GM18511 (cell line): ENCODE results near the gene OR2AE1.

Experiments
- ATAC-seq: cut with Tn5 transposase; IDR thresholded peaks from one replicate; pipeline ENCODE4 v1.9.1; 2021; ENCODE audit warnings: mild to moderate bottlenecking, moderate library complexity; ENCODE audit not compliant: unreplicated experiment

The OR2AE1 gene

GRCh38 chr7:99860281-99861127 is 16.3 kb downstream of the OR2AE1 start:
- ATAC-seq, result no peak

GRCh38 chr7:99855236-99855635 is 21.6 kb downstream of the OR2AE1 start:
- ATAC-seq, result no peak

GRCh38 chr7:99848420-99849216 is 28.2 kb downstream of the OR2AE1 start:
- ATAC-seq, result no peak

- ATAC-seq, result no peak
Measured at GRCh38 chr7:99844328-99844727, 32.5 kb downstream of the OR2AE1 start.

- ATAC-seq, result no peak
Measured at GRCh38 chr7:99843808-99844207, 33.0 kb downstream of the OR2AE1 start.

GRCh38 chr7:99842926-99843325 is 33.9 kb downstream of the OR2AE1 start:
- no peak for ATAC-seq

GRCh38 chr7:99840136-99840869 is 36.5 kb downstream of the OR2AE1 start:
- no peak for ATAC-seq

GRCh38 chr7:99839287-99840021 is 37.4 kb downstream of the OR2AE1 start:
- no peak for ATAC-seq

GRCh38 chr7:99837649-99838361 is 39.0 kb downstream of the OR2AE1 start:
- ATAC-seq, result peak; percentile 68

GRCh38 chr7:99835189-99835588 is 41.6 kb downstream of the OR2AE1 start:
- ATAC-seq, result no peak

- ATAC-seq, result no peak
Measured at GRCh38 chr7:99834382-99834781, 42.5 kb downstream of the OR2AE1 start.

GRCh38 chr7:99833289-99833877 is 43.5 kb downstream of the OR2AE1 start:
- no peak for ATAC-seq

GRCh38 chr7:99831595-99831994 is 45.2 kb downstream of the OR2AE1 start:
- no peak for ATAC-seq

- no peak for ATAC-seq
Measured at GRCh38 chr7:99829524-99830160, 47.2 kb downstream of the OR2AE1 start.

- ATAC-seq, result no peak
Measured at GRCh38 chr7:99828811-99829210, 48.0 kb downstream of the OR2AE1 start.

GRCh38 chr7:99827040-99827778 is 49.6 kb downstream of the OR2AE1 start:
- ATAC-seq, result no peak
